Body of pancreas (tissue), 4 donors: ENCODE data around the gene MTA3. TPM values are rescaled to one million over a fixed set of nuclear protein-coding genes. Genes with fewer than 3 reads are reported as not detected.
"Not testable (repeated sequence)": the region's sequence is repeated elsewhere in the genome, so short reads cannot be mapped to it uniquely, and the experiment has no call there.

ENCODE experiments used
- ATAC-seq: fragments of 150-250 bp; one replicate; pipeline ENCODE4 v1.9.1; 2016
- DNase-seq, 4 donors: peaks; one replicate each; pipeline ENCODE4 v3.0.0-alpha.2; 2019
- H3K27ac ChIP-seq, 4 donors: fragments of 200-600 bp; sonication (generic); 1 replicate in 3 of 4; 2 replicates in 1 of 4; pipeline versions ENCODE4 v1.5.1 to v1.6.1; 2016 to 2019; ENCODE audit warnings: mild to moderate bottlenecking in 1 of 4, mixed read lengths in 1 of 4, moderate library complexity in 1 of 4
- H3K27me3 ChIP-seq, 2 donors: fragments of 200-600 bp; sonication (generic); one replicate each; pipeline ENCODE4 v1.6.0; 2016; ENCODE audit warnings: mild to moderate bottlenecking in 1 of 2
- H3K36me3 ChIP-seq, 2 donors: fragments of 200-600 bp; sonication (generic); replicated peaks in 1 of 2; 2 replicates each; pipeline ENCODE4 v1.5.1; 2016; ENCODE audit warnings: low read depth in 2 of 2; ENCODE audit not compliant: insufficient read depth in 1 of 2
- H3K4me1 ChIP-seq: fragments of 200-600 bp; sonication (generic); one replicate; pipeline ENCODE4 v1.6.0; 2016
- H3K4me3 ChIP-seq, 2 donors: fragments of 200-600 bp; sonication (generic); 1 replicate in 1 of 2; 2 replicates in 1 of 2; pipeline ENCODE4 v1.5.1; 2016 to 2019
- H3K9me3 ChIP-seq, 3 donors: fragments of 200-600 bp; sonication (generic); 1 replicate in 2 of 3; 2 replicates in 1 of 3; pipeline ENCODE4 v1.5.1; 2016
- CTCF ChIP-seq, 7 experiments: fragments of 450-650 bp in 4 of 7; fragments of 200-600 bp in 3 of 7; sonication (generic) in 3 of 7; IDR thresholded peaks; one replicate each; pipeline ENCODE4 v1.5.1; 2016 to 2019; ENCODE audit warnings: antibody characterized with exemption in 7 of 7
- POLR2A ChIP-seq, 3 donors: fragments of 450-650 bp; IDR thresholded peaks; one replicate each; pipeline ENCODE4 v1.6.1; 2016; ENCODE audit warnings: antibody characterized with exemption in 3 of 3, mild to moderate bottlenecking in 2 of 3
- WGBS, 2 donors: methylation state at CpG; one replicate each; pipeline ENCODE4 v1.1.5; 2017; 5-methylcytosine and 5-hydroxymethylcytosine counted together
- intact Hi-C: fragments of 100-400 bp; cut with DNase I; formaldehyde crosslinking; loops from one replicate; pipeline ENCODE4 v1.15.1; 2023
- total RNA-seq, 2 donors: library from RNA; depleted of rRNA; stranded (reverse); fragments of >200 nt; gene quantifications; one replicate each; pipeline ENCODE4 v1.1.0, GENCODE V29; 2016

The MTA3 gene
- total RNA-seq, 2 donors from 2014 or later = 23.1 to 31.1 TPM

GRCh38 chr2:42613281-42614064 is 45.0 kb downstream of the MTA3 start:
- ATAC-seq (no peak), DNase-seq (no peak)
- TF ChIP-seq CTCF (IDR thresholded peaks at IDR 0.05) = no peak
- no peak for TF ChIP-seq POLR2A (IDR thresholded peaks at IDR 0.05)
- Histone ChIP-seq H3K4me3 (no peak overlapping the region), H3K27ac (no peak overlapping the region), H3K9me3 (no peaks in the 10 kb centered on the region), H3K36me3 (peaks cover 0 to 5% of the 10 kb centered on the region in 2 donors), H3K27me3 (no peaks in the 10 kb centered on the region), H3K4me1 (no peaks in the 10 kb centered on the region)
- WGBS, 2 donors = 70 to 74% methylated on average over 6 of the region's 6 CpGs
- intact Hi-C loops = no loop called here

DNA sequence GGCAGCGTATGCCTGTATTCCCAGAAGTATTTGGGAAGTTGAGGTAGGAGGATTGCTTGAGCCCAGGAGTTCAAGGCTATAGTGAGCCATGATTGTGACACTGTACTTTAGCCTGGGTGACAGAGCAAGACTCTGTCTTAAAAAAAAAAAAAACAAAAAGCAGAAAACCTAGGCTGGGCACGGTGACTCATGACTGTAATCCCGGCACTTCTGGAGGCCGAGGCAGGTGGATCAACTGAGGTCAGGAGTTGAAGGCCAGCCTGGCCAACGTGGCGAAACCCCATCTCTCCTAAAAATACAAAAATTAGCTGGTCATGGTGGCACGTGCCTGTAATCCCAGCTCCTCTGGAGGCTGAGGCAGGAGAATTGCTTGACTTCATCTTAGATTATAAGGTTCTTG is 46.4 kb downstream of the MTA3 start:
- no peaks in the 10 kb centered on the region for H3K27me3 ChIP-seq
- 87 to 90% methylated on average over 7 of the region's 7 CpGs for WGBS, 2 donors
- no peak overlapping the region for H3K27ac ChIP-seq
- ATAC-seq = no peak
- intact Hi-C loops = no loop called here
- H3K9me3 ChIP-seq = no peaks in the 10 kb centered on the region
- DNase-seq = no peak
- peaks cover 0 to 2% of the 10 kb centered on the region in 2 donors for H3K36me3 ChIP-seq
- H3K4me1 ChIP-seq = no peaks in the 10 kb centered on the region
- no peak overlapping the region for H3K4me3 ChIP-seq
- TF ChIP-seq CTCF (IDR thresholded peaks at IDR 0.05) = no peak
- no peak for TF ChIP-seq POLR2A (IDR thresholded peaks at IDR 0.05)

GRCh38 chr2:42618116-42618515 is 49.7 kb downstream of the MTA3 start:
- no peaks in the 10 kb centered on the region for H3K9me3 ChIP-seq
- H3K4me3 ChIP-seq = no peak overlapping the region
- H3K27ac ChIP-seq = no peak overlapping the region
- no peak for ATAC-seq
- H3K4me1 ChIP-seq = no peaks in the 10 kb centered on the region
- H3K36me3 ChIP-seq = no peaks in the 10 kb centered on the region
- no peaks in the 10 kb centered on the region for H3K27me3 ChIP-seq
- intact Hi-C loops = no loop called here
- no peak for DNase-seq
- TF ChIP-seq CTCF (IDR thresholded peaks at IDR 0.05) (no peak), POLR2A (IDR thresholded peaks at IDR 0.05) (no peak)
- WGBS, 2 donors = 87 to 90% methylated on average over 5 of the region's 5 CpGs

DNA sequence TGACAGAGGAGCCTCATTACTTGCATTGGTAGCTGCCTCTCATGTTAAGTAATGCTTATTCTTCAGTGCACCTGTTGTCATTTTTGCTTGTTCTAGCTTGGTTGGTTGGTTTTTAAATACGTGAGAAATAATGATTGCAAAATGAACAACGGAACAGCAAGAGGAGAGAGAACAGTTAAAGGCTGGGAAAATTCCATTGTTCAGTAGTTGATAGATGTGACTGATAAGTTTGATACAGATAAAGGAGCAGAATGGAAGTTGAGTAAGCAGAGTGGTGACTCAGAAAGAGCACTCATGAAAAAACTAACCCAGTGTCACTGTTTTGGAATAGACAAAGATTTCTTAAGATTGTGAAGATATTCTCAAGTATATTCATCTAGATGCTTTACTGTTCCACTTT is 50.5 kb downstream of the MTA3 start:
- no peaks in the 10 kb centered on the region for H3K27me3 ChIP-seq
- H3K27ac ChIP-seq = no peak overlapping the region
- WGBS, 2 donors = 39 to 47% methylated on average over 2 of the region's 2 CpGs
- intact Hi-C loops = no loop called here
- TF ChIP-seq CTCF (IDR thresholded peaks at IDR 0.05) (no peak), POLR2A (IDR thresholded peaks at IDR 0.05) (no peak)
- H3K4me1 ChIP-seq = no peaks in the 10 kb centered on the region
- H3K36me3 ChIP-seq = no peaks in the 10 kb centered on the region
- H3K4me3 ChIP-seq = no peak overlapping the region
- ATAC-seq = no peak
- H3K9me3 ChIP-seq = no peaks in the 10 kb centered on the region
- no peak for DNase-seq

DNA sequence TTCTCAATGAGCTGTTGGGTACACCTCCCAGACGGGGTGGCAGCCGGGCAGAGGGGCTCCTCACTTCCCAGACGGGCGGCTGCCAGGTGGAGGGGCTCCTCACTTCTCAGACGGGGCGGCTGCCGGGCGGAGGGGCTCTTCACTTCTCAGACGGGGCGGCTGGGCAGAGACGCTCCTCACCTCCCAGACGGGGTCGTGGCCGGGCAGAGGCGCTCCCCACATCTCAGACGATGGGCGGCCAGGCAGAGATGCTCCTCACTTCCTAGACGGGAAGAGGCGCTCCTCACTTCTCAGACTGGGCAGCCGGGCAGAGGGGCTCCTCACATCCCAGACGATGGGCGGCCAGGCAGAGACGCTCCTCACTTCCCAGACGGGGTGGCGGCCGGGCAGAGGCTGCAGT is 53.2 kb downstream of the MTA3 start:
- H3K27me3 ChIP-seq, H3K4me1 ChIP-seq, DNase-seq, intact Hi-C loops, H3K9me3 ChIP-seq, H3K36me3 ChIP-seq, H3K4me3 ChIP-seq, ATAC-seq, H3K27ac ChIP-seq: not testable (repeated sequence)
- 84 to 96% methylated on average over 5 to 20 of the region's 26 CpGs for WGBS, 2 donors
